ENCODE data around the gene MYBPC3. TPM values are rescaled to one million over a fixed set of nuclear protein-coding genes. Genes with fewer than 3 reads are reported as not detected.

MYBPC3 gene
- total and polyA plus RNA-seq, 2 donors (not counting 3 experiments of a cell fraction or from before 2014, with no cell fraction given): not detected

GRCh38 chr11:47374720-47375019 lies 22.2 kb upstream of the MYBPC3 start:
- DNase-seq (ENCODE audit: low read depth, low spot score) (no peak), FAIRE-seq (no peak)
- Histone ChIP-seq H3K9ac (replicated peaks; ENCODE audit: extremely low read depth, insufficient read depth, low read length) (no peak overlapping the region), H3K27ac (ENCODE audit: insufficient read depth, low read depth, low read length) (peak overlapping the region; percentile 44), H3K79me2 (ENCODE audit: control insufficient read depth, insufficient read depth, low read length) (no peaks in the 10 kb centered on the region), H3K4me1 (ENCODE audit: control insufficient read depth, extremely low read depth, insufficient read depth, low read length) (peaks cover 9% of the 10 kb centered on the region), H3K4me3 (replicated peaks in 1 of 3; ENCODE audit: insufficient read depth in 1 of 3, low read depth in 1 of 3, low read length in 3 of 3) (no peak overlapping the region), H3K9me1 (replicated peaks; ENCODE audit: control insufficient read depth, extremely low read depth, insufficient read depth, low read length) (no peaks in the 10 kb centered on the region), H4K20me1 (replicated peaks; ENCODE audit: control insufficient read depth, extremely low read depth, insufficient read depth, low read length) (no peaks in the 10 kb centered on the region), H3K9me3 (replicated peaks; ENCODE audit: control insufficient read depth, insufficient read depth, low read length) (no peaks in the 10 kb centered on the region), H3K27me3 (ENCODE audit: control insufficient read depth in 2 of 2, insufficient read depth in 2 of 2, low read length in 2 of 2) (no peaks in the 10 kb centered on the region), H2AFZ (ENCODE audit: low read depth, low read length) (peak overlapping the region; percentile 66), H3K4me2 (ENCODE audit: insufficient read depth, low read length) (no peak overlapping the region), H3K36me3 (ENCODE audit: control insufficient read depth in 2 of 2, extremely low read depth in 1 of 2, insufficient read depth in 2 of 2, low read length in 2 of 2) (no peaks in the 10 kb centered on the region)
- no TSS peak for BruUV-seq (replicated peaks)
- intact Hi-C loops (cut with micrococcal nuclease) (loop anchor here (1.0 kb wide), 5 partner anchors 20 to 243 kb away; partner anchors contain the start of gene SLC39A13), dilution Hi-C loops (cut with MboI; ENCODE audit: extremely low pct_ligation_motif_present, low sequenced_read_pairs) (no loop called here)
- POLR2A ChIA-PET: no interaction called here
- CTCF ChIA-PET: interaction anchor here (0.5 to 4.7 kb wide), 32 partner anchors 8 to 490 kb away, joined by 3 to 148 read pairs (median 4); partner anchors contain the start of genes ACP2, CELF1, PSMC3 and SLC39A13
- no peak for TF ChIP-seq FOS (IDR thresholded peaks at IDR 0.05; ENCODE audit: borderline replicate concordance, insufficient read depth, low read length)
- no peak for TF ChIP-seq POLR2AphosphoS5 (IDR thresholded peaks at IDR 0.05; ENCODE audit: insufficient read depth, low read depth, low read length)
- TF ChIP-seq GATA2 (IDR thresholded peaks at IDR 0.05; ENCODE audit: insufficient read depth, insufficient read length, low read depth, low read length): no peak
- TF ChIP-seq POLR2A (IDR thresholded peaks at IDR 0.05; ENCODE audit: low read depth, low read length): no peak
- TF ChIP-seq MYC (IDR thresholded peaks at IDR 0.05; ENCODE audit: low read depth, low read length): no peak
- TF ChIP-seq EZH2 (IDR thresholded peaks at IDR 0.05; ENCODE audit: borderline replicate concordance, low read depth, low read length, severe bottlenecking): no peak
- TF ChIP-seq, protein P1, sequence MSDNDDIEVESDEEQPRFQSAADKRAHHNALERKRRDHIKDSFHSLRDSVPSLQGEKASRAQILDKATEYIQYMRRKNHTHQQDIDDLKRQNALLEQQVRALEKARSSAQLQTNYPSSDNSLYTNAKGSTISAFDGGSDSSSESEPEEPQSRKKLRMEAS (IDR thresholded peaks at IDR 0.05; ENCODE audit: insufficient read depth, insufficient read length): no peak
- TF ChIP-seq, protein P2, sequence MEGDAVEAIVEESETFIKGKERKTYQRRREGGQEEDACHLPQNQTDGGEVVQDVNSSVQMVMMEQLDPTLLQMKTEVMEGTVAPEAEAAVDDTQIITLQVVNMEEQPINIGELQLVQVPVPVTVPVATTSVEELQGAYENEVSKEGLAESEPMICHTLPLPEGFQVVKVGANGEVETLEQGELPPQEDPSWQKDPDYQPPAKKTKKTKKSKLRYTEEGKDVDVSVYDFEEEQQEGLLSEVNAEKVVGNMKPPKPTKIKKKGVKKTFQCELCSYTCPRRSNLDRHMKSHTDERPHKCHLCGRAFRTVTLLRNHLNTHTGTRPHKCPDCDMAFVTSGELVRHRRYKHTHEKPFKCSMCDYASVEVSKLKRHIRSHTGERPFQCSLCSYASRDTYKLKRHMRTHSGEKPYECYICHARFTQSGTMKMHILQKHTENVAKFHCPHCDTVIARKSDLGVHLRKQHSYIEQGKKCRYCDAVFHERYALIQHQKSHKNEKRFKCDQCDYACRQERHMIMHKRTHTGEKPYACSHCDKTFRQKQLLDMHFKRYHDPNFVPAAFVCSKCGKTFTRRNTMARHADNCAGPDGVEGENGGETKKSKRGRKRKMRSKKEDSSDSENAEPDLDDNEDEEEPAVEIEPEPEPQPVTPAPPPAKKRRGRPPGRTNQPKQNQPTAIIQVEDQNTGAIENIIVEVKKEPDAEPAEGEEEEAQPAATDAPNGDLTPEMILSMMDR (IDR thresholded peaks at IDR 0.05; ENCODE audit: extremely low read depth in 1 of 2, insufficient read depth in 1 of 2, low read depth in 1 of 2, low read length in 2 of 2): no peak
- TF ChIP-seq JUN (IDR thresholded peaks at IDR 0.05; ENCODE audit: borderline replicate concordance, insufficient read depth, insufficient read length, low read depth): no peak

Data from endothelial cell of umbilical vein (primary cell).